A549 (cell line): ENCODE data around the gene TMEM123.
"Not testable (repeated sequence)": the region's sequence is repeated elsewhere in the genome, so short reads cannot be mapped to it uniquely, and the experiment has no call there.

Experiments
- MAFK ChIP-seq: fragments of 450-650 bp; IDR thresholded peaks from 2 replicates; pipeline ENCODE4 v1.6.1; 2014; ENCODE audit not compliant: partially characterized antibody
- PHF8 ChIP-seq: fragments of 200-600 bp; sonication (generic); IDR thresholded peaks from 2 replicates; pipeline ENCODE4 v1.6.1; 2016; ENCODE audit warnings: low read depth, mild to moderate bottlenecking, antibody characterized with exemption, moderate library complexity, borderline replicate concordance
- SREBF2 ChIP-seq: fragments of 450-650 bp; IDR thresholded peaks from 2 replicates; pipeline ENCODE4 v1.6.1; 2014; ENCODE audit warnings: mild to moderate bottlenecking, moderate library complexity
- ZFP36 ChIP-seq: fragments of 450-650 bp; IDR thresholded peaks from 2 replicates; pipeline ENCODE4 v1.6.1; 2014; ENCODE audit warnings: borderline replicate concordance; ENCODE audit not compliant: partially characterized antibody
- TF ChIP-seq, protein P1 (sequence below): IDR thresholded peaks from 2 replicates; pipeline ENCODE4 v1.6.1; 2012

- TF ChIP-seq, protein P1, sequence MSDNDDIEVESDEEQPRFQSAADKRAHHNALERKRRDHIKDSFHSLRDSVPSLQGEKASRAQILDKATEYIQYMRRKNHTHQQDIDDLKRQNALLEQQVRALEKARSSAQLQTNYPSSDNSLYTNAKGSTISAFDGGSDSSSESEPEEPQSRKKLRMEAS: not testable (repeated sequence)
- not testable (repeated sequence) for TF ChIP-seq PHF8, MAFK, ZFP36, SREBF2
These were observed 8.4 kb downstream of the TMEM123 start for GRCh38 chr11:102444142-102444541.
